ENCODE data around the gene CEP350. TPM values are rescaled to one million over a fixed set of nuclear protein-coding genes. Genes with fewer than 3 reads are reported as not detected.
"Not testable (repeated sequence)": the region's sequence is repeated elsewhere in the genome, so short reads cannot be mapped to it uniquely, and the experiment has no call there.

The CEP350 gene
- total RNA-seq, 2 experiments from 2014 or later = 59.3 to 65.1 TPM

DNA sequence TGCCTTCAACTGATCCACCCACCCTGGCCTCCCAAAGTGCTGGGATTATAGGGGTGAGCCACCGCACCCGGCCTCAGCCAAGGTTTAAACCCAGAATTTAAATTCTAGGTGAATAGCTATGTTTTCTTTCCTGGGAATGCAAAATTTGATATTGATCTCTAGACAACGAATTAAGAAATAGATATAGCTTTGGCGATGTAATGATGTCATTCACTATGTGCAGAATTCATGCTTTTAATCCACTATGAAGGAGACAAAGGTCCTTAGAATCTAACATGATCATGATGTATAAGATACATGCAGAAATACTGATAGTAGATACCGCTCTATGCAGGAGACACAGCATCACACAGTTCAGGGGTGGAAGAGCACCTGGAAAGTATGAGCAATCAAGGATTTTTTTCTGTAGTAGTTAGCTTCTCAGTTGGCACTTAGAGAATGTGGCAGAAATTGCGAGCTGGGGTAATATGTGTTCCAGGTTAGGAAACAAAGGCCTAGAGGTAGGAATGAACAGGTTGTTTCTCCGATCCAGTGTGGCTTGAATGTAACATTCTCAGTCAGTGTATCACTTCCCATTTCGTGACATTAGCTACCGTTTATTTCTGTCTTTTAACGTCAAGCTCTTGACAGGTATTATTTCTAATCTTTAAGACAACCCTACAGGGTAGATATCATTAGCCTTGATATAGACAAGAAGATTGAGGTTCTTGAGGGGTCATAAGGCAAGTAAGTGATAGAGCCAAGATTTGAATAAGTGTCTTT is 3.0 kb upstream of the CEP350 start:
- Mint-ChIP-seq H3K27ac (no peak overlapping the region), H3K27me3 (ENCODE audit: low read depth) (no peaks in the 10 kb centered on the region), H3K4me3 (no peak overlapping the region), H3K4me1 (ENCODE audit: low read depth) (peaks cover 35% of the 10 kb centered on the region), H3K36me3 (ENCODE audit: low read depth) (no peaks in the 10 kb centered on the region), H3K9me3 (ENCODE audit: insufficient read depth) (no peaks in the 10 kb centered on the region)
- DNase-seq (no peak), ATAC-seq (no peak)
- CTCF ChIA-PET = interaction anchor here (1.2 to 2.6 kb wide), 2 partner anchors 84 to 137 kb away, joined by 3 to 10 read pairs; no protein-coding TSS in a partner anchor
- POLR2A ChIA-PET = interaction anchor here (4.4 kb wide), 1 partner anchor 69 kb away, joined by 61 read pairs; the partner anchor contains the start of gene TOR1AIP1

DNA sequence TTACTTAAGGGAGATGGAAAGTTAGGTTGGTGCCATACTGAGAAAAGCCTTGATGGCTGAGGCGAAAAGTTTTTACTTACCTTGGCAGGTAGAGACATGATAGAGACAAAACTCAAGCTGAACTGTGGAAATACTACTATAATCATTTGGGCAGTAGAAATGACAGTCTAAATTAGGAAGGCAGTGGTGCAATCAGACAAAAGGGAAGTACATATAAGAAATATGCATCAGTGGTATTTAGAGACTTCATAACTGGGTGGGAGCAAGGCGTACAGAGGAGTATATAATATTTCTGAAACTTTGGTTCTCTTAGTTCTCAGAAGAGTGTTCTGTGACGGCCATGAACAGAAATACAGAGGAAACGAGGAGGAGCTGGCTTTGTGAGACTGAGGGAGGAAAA is 2.4 kb upstream of the CEP350 start:
- no peaks in the 10 kb centered on the region for H3K27me3 Mint-ChIP-seq (ENCODE audit: low read depth)
- CTCF ChIA-PET = interaction anchor here (1.2 to 2.6 kb wide), 3 partner anchors 83 to 138 kb away, joined by 3 to 10 read pairs (median 5); no protein-coding TSS in a partner anchor
- no peak overlapping the region for H3K4me3 Mint-ChIP-seq
- no peaks in the 10 kb centered on the region for H3K9me3 Mint-ChIP-seq (ENCODE audit: insufficient read depth)
- no peak for ATAC-seq
- POLR2A ChIA-PET = interaction anchor here (4.4 kb wide), 1 partner anchor 70 kb away, joined by 61 read pairs; the partner anchor contains the start of gene TOR1AIP1
- no peaks in the 10 kb centered on the region for H3K36me3 Mint-ChIP-seq (ENCODE audit: low read depth)
- no peak for DNase-seq
- H3K27ac Mint-ChIP-seq = peak overlapping the region; percentile 98
- peaks cover 39% of the 10 kb centered on the region for H3K4me1 Mint-ChIP-seq (ENCODE audit: low read depth)

DNA sequence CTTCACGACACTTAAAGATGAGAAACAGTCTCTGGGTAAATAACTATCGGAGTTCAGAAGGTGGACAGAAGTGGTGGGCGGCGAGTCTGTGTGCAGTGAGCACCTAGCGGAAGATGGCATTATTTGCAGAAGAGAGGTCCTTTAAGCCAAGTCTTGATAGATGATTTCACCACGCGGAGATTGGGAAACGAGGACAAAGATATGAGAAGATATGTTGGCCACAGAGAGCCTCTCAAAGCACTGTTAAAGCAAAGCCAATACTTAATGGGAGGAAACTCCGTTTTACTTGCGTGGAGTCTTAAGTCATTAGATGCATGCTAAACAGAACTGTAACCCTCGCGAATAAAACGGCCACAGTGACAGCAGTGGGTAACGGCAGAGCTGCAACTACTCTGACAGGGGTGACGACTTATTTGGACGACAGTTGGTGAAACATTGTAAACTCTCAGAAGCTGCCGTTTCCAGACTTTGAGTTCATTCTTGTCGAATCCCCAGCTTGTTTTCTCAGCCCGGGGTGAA is 577 bp upstream of the CEP350 start:
- Mint-ChIP-seq H3K27ac (peak overlapping the region; percentile 98), H3K4me3 (peak overlapping the region; percentile 79), H3K27me3 (ENCODE audit: low read depth) (no peaks in the 10 kb centered on the region), H3K4me1 (ENCODE audit: low read depth) (peaks cover 47% of the 10 kb centered on the region), H3K9me3 (ENCODE audit: insufficient read depth) (no peaks in the 10 kb centered on the region), H3K36me3 (ENCODE audit: low read depth) (no peaks in the 10 kb centered on the region)
- POLR2A ChIA-PET = interaction anchor here (0.8 to 4.4 kb wide), 6 partner anchors 23 to 72 kb away, joined by 3 to 61 read pairs (median 5); partner anchors contain the start of gene TOR1AIP1
- peak; percentile 21 for ATAC-seq
- DNase-seq = peak; percentile 58
- CTCF ChIA-PET = interaction anchor here (0.7 to 2.0 kb wide), 8 partner anchors 12 to 225 kb away, joined by 3 to 6 read pairs (median 4); partner anchors contain the start of gene TOR1AIP2

DNA sequence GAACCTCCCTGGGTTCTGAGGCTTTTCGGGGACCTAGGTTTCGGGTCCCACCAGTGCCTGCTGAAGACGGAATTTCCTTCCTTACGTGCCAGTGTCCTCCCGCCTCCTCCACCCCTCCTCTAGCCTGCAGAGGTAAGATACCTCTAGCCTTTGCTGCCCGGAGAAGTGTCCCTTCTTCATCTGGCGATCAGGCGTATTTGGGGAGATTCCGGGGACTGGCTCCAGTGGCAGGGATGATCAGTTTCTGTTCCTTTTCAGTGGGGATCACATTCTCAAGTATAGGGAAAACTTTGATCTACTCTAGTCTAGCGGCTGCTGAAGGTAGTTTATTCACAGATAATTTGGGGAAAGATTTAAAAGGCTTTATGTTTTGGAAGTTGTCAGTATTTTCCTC is 674 bp downstream of the CEP350 start:
- peaks cover 3% of the 10 kb centered on the region for H3K36me3 Mint-ChIP-seq (ENCODE audit: low read depth)
- no peak for DNase-seq
- ATAC-seq = no peak
- ChIA-PET POLR2A (interaction anchor here (0.7 to 4.4 kb wide), 3 partner anchors 28 to 97 kb away, joined by 3 to 61 read pairs (median 5); partner anchors contain the start of gene TOR1AIP1), CTCF (interaction anchor here (1.1 to 1.7 kb wide), 3 partner anchors 11 to 145 kb away, joined by 3 to 4 read pairs (median 3); no protein-coding TSS in a partner anchor)
- H3K4me1 Mint-ChIP-seq (ENCODE audit: low read depth) = peaks cover 52% of the 10 kb centered on the region
- peak overlapping the region; percentile 87 for H3K27ac Mint-ChIP-seq
- peak overlapping the region; percentile 79 for H3K4me3 Mint-ChIP-seq
- H3K27me3 Mint-ChIP-seq (ENCODE audit: low read depth) = no peaks in the 10 kb centered on the region
- no peaks in the 10 kb centered on the region for H3K9me3 Mint-ChIP-seq (ENCODE audit: insufficient read depth)

DNA sequence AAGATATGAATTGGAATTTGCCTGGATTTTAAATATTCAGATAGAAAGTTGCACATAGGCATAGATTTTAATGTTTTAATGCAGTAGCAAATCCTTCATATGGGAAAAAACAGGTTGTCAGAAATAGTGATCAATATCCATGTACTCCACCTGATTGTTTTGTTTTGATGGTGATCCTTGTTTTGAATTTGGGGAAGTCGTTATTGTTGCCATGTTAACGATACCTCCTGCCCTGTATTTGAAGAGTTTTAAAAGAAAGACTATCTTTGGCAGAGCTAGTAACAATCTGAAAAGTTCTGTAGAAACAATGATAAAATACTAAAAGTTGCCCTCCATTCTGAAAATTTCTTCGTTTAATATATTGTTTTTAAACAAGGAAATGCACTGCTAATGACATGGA is 1.1 kb downstream of the CEP350 start:
- Mint-ChIP-seq H3K27me3 (ENCODE audit: low read depth) (no peaks in the 10 kb centered on the region), H3K36me3 (ENCODE audit: low read depth) (peaks cover 5% of the 10 kb centered on the region), H3K27ac (peak overlapping the region; percentile 87), H3K4me1 (ENCODE audit: low read depth) (peaks cover 54% of the 10 kb centered on the region), H3K4me3 (peak overlapping the region; percentile 79), H3K9me3 (ENCODE audit: insufficient read depth) (no peaks in the 10 kb centered on the region)
- ChIA-PET CTCF (interaction anchor here (1.1 to 1.7 kb wide), 2 partner anchors 65 to 146 kb away, joined by 3 to 4 read pairs; no protein-coding TSS in a partner anchor), POLR2A (interaction anchor here (4.4 kb wide), 1 partner anchor 74 kb away, joined by 61 read pairs; the partner anchor contains the start of gene TOR1AIP1)
- DNase-seq (no peak), ATAC-seq (no peak)

DNA sequence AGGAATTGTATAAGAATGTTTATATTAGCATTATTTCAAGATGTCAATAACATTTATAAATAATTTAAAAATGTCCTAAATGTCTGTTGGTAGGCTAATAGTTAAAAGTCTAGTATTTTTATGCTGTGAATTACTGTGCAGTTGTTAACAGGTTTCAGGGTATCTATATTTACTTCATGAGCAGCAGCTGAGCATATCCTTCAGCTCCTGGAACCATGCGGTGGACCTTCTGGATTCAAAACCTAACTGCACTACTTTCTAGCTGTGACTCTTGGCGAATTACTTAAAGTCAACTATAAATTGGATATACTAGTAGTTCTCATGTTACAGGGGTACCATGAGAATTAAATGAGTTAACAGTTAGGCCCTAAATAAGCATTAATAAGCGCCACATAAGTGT is 3.7 kb downstream of the CEP350 start:
- ChIA-PET CTCF (no interaction called here), POLR2A (no interaction called here)
- Mint-ChIP-seq H3K9me3 (ENCODE audit: insufficient read depth) (no peaks in the 10 kb centered on the region), H3K27me3 (ENCODE audit: low read depth) (no peaks in the 10 kb centered on the region), H3K4me3 (no peak overlapping the region), H3K36me3 (ENCODE audit: low read depth) (peaks cover 18% of the 10 kb centered on the region), H3K4me1 (ENCODE audit: low read depth) (peaks cover 45% of the 10 kb centered on the region), H3K27ac (no peak overlapping the region)
- no peak for DNase-seq
- ATAC-seq = no peak

DNA sequence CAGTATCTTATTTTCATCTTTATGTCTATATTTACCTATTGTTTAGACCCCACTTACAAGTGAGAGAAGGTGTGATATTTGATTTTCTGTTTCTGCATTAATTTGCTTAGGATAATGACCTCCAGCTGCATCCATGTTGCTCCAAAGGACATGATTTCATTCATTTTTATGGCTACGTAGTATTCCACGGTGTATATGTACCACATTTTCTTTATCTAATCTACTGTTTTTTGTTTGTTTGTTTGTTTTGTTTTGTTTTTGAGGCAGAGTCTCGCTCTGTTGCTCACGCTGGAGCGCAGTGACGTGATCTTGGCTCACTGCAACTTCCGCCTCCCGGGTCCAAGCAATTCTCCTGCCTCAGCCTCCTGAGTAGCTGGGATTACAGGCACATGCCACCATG is 7.6 kb downstream of the CEP350 start:
- ATAC-seq; H3K9me3 Mint-ChIP-seq (ENCODE audit: insufficient read depth); DNase-seq; CTCF ChIA-PET; H3K27me3 Mint-ChIP-seq (ENCODE audit: low read depth); H3K4me3 Mint-ChIP-seq; H3K27ac Mint-ChIP-seq; POLR2A ChIA-PET: not testable (repeated sequence)
- Mint-ChIP-seq H3K36me3 (ENCODE audit: low read depth) (peaks cover 27% of the 10 kb centered on the region), H3K4me1 (ENCODE audit: low read depth) (peaks cover 41% of the 10 kb centered on the region)

DNA sequence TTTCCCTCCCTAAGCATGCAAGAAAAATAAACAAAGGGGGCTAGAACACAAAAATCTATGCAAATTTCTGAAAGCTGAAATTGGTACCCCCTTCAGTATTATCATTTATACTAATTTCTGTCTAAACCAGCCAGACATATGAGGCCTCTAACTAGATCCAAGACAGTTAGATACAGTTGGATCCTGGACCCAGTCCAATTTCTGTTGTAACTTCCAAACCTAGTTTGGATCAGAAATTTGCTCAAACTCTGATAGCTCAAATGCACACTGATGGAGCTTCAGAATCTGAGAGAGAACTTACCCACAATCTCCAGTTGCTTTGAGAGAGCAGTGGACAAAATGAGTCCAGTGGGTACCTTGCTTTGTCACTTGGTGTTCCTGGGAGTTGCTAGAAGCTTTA is 11.9 kb downstream of the CEP350 start:
- no peak overlapping the region for H3K27ac Mint-ChIP-seq
- H3K4me3 Mint-ChIP-seq = no peak overlapping the region
- DNase-seq (no peak), ATAC-seq (no peak)
- ChIA-PET POLR2A (no interaction called here), CTCF (interaction anchor here (1.0 to 1.8 kb wide), 4 partner anchors 12 to 213 kb away, joined by 3 to 4 read pairs (median 4); partner anchors contain the start of gene CEP350)
- H3K36me3 Mint-ChIP-seq (ENCODE audit: low read depth) = peaks cover 38% of the 10 kb centered on the region
- peaks cover 7% of the 10 kb centered on the region for H3K9me3 Mint-ChIP-seq (ENCODE audit: insufficient read depth)
- H3K27me3 Mint-ChIP-seq (ENCODE audit: low read depth) = no peaks in the 10 kb centered on the region
- H3K4me1 Mint-ChIP-seq (ENCODE audit: low read depth) = peaks cover 41% of the 10 kb centered on the region

DNA sequence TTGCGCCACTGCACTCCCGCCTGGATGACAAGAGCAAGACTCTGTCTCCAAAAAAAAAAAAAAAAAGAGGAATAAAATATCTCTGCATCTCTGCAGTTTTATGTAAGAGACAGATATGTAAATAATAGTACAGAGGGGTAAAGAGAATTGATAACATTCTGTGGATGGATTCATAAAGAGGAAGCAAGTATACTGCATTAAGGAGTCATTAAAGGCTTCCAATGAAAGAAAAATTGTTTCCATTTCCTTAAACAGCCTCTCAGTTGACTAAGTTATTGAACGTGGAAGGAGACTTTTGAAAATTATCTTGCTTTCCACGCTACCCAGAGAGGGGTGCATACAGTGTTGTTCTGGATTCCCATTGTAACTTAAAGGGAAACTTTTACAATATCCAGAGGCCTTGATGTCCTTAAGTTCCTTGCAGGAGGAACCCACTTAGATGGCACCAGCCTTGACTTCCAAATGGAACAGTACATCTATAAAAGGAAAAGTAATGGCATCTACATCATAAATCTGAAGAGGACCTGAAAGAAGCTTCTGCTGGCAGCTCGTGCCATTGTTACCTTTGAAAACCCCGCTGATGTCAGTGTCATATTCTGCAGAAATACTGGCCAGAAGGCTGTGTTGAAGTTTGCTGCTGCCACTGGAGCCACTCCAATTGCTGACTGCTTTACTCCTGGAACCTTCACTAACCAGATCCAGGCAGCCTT is 13.8 kb downstream of the CEP350 start:
- Mint-ChIP-seq H3K9me3 (ENCODE audit: insufficient read depth) (peaks cover 7% of the 10 kb centered on the region), H3K4me1 (ENCODE audit: low read depth) (peaks cover 33% of the 10 kb centered on the region), H3K27me3 (ENCODE audit: low read depth) (no peaks in the 10 kb centered on the region), H3K4me3 (no peak overlapping the region), H3K27ac (no peak overlapping the region), H3K36me3 (ENCODE audit: low read depth) (peaks cover 35% of the 10 kb centered on the region)
- DNase-seq = no peak
- ChIA-PET POLR2A (no interaction called here), CTCF (interaction anchor here (1.4 kb wide), 1 partner anchor 211 kb away, joined by 3 read pairs; no protein-coding TSS in a partner anchor)
- no peak for ATAC-seq

DNA sequence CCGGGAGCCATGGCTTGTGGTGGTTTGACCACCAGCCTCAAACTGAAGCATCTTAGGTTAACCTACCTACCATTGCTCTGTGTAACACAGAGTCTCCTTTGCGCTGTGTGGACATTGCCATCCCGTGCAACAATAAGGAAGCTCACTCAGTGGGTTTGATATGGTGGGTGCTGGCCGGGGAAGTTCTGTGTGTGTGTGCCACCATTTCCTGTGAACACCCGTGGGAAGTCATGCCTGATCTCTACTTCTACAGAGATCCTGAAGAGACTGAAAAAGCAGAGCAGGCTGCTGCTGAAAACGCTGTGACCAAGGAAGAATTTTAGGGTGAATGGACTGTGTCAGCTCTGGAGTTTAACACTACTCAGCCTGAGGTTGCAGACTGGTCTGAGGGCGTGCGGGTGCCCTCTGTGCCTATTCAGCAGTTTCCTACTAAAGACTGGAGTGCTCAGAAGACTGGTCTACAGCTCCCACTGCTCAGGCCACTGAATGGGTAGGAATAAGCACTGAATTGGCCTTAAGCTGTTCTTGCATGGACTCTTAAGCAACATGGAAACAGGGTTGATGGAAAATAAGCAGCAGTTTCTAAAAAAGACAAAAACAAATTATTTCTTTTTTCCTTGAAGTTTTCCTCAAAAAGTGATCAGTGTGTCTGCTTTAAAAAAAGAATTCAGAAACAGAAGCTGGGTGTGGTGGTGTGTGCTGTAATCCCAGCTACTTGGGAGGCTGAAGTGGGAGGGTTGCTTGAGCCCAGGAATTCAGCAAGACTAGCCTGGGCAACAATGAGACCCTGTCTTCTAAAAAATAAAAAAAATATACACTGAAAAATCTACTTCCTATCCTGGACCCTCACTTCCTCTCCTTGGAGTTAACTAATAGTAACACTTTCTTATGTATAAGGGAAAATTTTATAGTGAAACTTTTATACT is 14.6 kb downstream of the CEP350 start:
- ChIA-PET CTCF (interaction anchor here (1.4 kb wide), 1 partner anchor 210 kb away, joined by 3 read pairs; no protein-coding TSS in a partner anchor), POLR2A (no interaction called here)
- H3K36me3 Mint-ChIP-seq (ENCODE audit: low read depth) = peaks cover 35% of the 10 kb centered on the region
- peaks cover 26% of the 10 kb centered on the region for H3K4me1 Mint-ChIP-seq (ENCODE audit: low read depth)
- no peak overlapping the region for H3K4me3 Mint-ChIP-seq
- ATAC-seq (no peak), DNase-seq (no peak)
- H3K27ac Mint-ChIP-seq = no peak overlapping the region
- peaks cover 7% of the 10 kb centered on the region for H3K9me3 Mint-ChIP-seq (ENCODE audit: insufficient read depth)
- H3K27me3 Mint-ChIP-seq (ENCODE audit: low read depth) = no peaks in the 10 kb centered on the region

DNA sequence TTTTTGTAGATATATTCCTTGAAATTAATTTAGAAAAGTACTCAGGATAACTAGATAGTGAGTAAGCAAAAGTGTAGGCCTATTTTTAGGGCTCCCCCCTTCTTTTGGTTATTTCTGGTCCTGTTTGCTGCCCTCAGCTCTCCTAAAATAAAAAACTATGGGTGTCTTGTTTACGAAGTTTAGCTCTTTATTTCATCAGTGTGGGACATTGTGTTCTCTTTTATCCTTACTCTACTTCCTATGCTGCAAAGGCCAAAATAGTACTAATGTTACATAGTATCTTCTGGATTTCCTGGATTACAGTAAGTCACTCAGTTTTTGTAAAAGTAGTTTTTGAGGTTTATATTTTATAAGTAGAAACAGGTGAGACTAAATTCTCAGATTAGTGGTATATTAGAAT is 15.4 kb downstream of the CEP350 start:
- H3K27me3 Mint-ChIP-seq (ENCODE audit: low read depth) = no peaks in the 10 kb centered on the region
- ATAC-seq (no peak), DNase-seq (no peak)
- peaks cover 35% of the 10 kb centered on the region for H3K36me3 Mint-ChIP-seq (ENCODE audit: low read depth)
- ChIA-PET CTCF (no interaction called here), POLR2A (no interaction called here)
- H3K9me3 Mint-ChIP-seq (ENCODE audit: insufficient read depth) = peaks cover 7% of the 10 kb centered on the region
- H3K27ac Mint-ChIP-seq = no peak overlapping the region
- no peak overlapping the region for H3K4me3 Mint-ChIP-seq
- H3K4me1 Mint-ChIP-seq (ENCODE audit: low read depth) = peaks cover 19% of the 10 kb centered on the region
